ENCODE results near the gene OR8D4.
"Not testable (repeated sequence)": the region's sequence is repeated elsewhere in the genome, so short reads cannot be mapped to it uniquely, and the experiment has no call there.

The OR8D4 gene

GRCh38 chr11:123901867-123902266, at the start of gene OR8D4:
TSS of gene OR8D4 (plus strand) at chr11:123902167. CDS start at chr11:123906432, 4,265 bp downstream.
- DNase-seq (ENCODE audit: low spot score) = no peak

- no peak for DNase-seq (ENCODE audit: low spot score)
Observed at GRCh38 chr11:123852321-123852720, 49.6 kb upstream of the OR8D4 start.

DNA sequence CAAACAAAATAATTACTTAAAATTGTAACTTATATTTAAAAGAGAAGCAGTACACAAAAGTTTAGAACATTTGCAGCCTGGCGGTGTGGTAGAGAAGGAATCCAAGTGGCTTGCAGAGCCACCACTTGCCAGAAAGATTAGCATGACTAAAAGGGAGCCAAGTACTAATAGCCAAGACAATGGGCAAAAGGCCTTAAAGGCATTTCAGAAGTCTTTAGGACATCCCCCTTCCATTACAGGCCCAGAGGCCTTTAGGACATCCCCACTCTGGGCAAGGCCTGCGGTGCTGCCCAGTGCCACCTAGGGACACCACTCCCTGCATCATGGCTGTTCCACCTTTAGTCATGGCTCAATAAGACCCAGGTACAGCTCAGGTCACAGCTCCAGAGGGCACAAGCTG, 48.9 kb upstream of the OR8D4 start:
- no peak for DNase-seq (ENCODE audit: low spot score)

- no peak for DNase-seq (ENCODE audit: low spot score)
Observed at GRCh38 chr11:123856444-123856843, 45.5 kb upstream of the OR8D4 start.

DNA sequence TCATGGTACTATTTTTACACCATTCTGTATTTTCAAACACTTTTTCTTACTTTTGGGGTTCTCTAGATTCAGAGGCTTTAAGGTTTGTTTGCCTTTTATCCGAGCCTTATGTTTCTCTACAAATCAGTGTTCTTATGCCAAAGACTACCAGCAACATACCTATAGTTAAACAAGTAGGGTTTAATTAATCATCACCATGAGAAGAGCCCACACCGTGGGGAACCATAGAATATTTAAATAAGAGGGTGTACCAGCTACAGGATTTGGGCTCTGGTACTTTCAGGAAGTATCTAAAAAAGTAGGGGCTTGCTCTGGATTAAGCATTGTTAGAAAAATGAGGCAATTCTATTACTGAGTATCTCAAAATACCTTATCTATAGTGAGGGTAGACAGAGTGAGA, 42.2 kb upstream of the OR8D4 start:
- DNase-seq (ENCODE audit: low spot score) = no peak

GRCh38 chr11:123865293-123865692, 36.7 kb upstream of the OR8D4 start:
- DNase-seq (ENCODE audit: low spot score) = not testable (repeated sequence)

DNA sequence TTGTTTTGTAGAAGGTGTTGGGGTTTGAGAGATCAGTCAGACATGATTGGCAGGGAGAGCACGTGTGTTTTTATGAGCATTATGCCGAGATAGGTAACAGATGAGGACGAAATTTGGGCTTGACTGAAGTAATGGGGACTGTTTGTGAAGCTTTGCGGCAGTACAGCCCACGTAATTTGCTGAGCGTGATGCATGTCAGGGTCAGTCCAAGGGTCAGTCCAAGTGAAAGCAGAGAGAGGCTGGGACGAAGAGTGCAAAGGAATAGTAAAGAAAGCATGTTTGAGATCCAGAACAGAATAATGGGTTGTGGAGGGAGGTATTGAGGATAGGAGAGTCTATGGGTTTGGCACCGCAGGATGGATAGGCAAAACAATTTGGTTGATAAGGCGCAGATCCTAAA, 34.2 kb upstream of the OR8D4 start:
- not testable (repeated sequence) for DNase-seq (ENCODE audit: low spot score)

DNA sequence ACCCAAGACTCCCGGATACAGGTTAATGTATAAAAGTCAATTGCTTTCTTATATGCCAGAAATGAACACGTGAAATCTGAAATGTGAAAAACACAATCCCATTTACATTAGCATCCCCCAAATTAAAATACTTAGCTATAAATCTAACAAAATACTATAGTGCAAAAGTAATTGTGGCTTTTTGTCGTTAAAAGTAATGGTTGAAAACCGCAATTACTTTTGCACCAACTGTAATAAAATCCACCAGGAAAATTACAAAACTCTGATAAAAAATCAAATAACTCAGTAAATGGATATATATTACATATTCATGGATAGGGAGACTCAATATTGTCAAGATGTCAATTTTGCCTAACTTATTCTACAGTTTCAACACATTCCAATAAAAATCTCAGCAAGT, 21.1 kb upstream of the OR8D4 start:
- DNase-seq (ENCODE audit: low spot score) = no peak

- DNase-seq (ENCODE audit: low spot score) = no peak
Observed at GRCh38 chr11:123885570-123885969, 16.4 kb upstream of the OR8D4 start, which contains the start of gene TMEM225. TSS of gene TMEM225 (minus strand) at chr11:123885670. CDS start at chr11:123885425, 245 bp downstream.

DNA sequence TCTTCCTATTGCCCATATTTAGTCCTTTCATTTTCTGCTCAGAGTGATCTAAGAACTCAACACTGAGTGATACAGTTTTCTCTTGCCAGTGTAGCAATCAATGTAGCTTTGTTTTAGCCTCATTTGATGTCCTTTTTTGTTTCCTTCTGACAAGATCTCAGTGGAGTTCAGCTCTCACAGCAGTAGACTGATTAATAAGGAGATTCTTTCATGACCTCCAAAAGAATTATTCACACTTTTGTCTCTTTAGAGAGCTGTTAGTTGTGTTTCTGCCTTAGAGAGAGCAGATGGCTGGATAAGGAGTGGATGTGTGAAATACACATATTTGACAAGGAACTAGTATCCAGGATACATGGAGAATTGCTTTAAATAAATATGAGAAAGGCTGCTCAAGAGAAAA, 9.9 kb upstream of the OR8D4 start:
- DNase-seq (ENCODE audit: low spot score) = no peak

DNA sequence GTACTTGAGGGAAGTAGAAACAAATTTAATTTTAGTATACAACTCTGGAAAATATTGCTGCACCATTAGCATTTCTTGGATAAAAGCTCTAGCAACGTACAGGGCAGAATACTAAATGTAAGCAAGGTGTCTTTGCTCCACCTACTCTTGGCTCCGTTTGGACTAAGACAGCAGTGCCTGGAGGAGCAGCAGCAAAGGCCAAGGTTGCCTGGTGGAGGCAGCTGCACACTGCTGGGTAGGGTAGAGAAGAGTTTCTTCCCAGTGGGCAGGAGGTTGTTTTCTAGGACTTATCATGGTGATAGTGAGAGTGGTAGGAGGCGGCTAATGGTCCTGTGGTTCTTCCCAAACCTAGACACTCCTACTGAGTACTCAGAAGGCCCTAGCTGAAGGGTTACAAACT, 2.2 kb upstream of the OR8D4 start:
- no peak for DNase-seq (ENCODE audit: low spot score)

DNA sequence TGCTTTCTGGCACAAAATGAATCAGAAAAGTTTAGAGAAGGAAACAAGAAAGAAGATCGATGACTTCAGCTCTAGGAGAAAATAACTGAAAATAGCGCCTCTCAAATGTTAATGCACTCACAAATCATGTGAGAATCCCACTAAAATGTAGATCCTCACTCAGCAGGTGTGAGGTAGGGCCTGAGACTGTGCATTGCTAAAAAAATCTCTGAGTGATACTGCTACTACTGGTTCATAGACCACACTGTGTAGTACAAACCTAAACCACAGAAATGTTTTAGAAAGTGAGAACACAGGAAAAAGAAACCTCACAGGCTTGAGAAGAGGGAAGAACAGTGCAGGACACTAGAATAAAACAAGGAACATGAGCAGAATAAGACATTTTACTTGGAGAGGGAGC, 2.0 kb downstream of the OR8D4 start:
- no peak for DNase-seq (ENCODE audit: low spot score)

- DNase-seq (ENCODE audit: low spot score) = no peak
Observed at GRCh38 chr11:123904932-123905331, 3.0 kb downstream of the OR8D4 start.

DNA sequence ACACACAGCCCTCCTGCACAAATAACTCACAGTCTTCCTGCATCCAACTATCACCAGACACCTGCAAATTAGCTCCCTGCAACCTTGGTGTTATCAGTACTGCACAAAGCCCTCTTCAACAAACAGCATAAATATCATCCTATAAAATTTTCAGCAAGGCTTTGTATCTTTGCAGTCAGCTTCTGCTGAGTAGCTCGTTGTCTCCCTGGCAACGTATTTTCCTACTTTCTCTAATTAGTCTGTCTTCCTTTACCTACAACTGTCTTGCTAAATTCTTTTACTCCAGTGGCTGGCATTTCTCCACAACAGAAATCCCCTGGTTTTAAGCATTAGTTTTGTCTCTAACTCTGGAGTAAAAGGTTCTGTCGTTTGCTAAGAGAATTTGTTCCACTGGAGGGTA, 3.9 kb downstream of the OR8D4 start:
- no peak for DNase-seq (ENCODE audit: low spot score)

DNA sequence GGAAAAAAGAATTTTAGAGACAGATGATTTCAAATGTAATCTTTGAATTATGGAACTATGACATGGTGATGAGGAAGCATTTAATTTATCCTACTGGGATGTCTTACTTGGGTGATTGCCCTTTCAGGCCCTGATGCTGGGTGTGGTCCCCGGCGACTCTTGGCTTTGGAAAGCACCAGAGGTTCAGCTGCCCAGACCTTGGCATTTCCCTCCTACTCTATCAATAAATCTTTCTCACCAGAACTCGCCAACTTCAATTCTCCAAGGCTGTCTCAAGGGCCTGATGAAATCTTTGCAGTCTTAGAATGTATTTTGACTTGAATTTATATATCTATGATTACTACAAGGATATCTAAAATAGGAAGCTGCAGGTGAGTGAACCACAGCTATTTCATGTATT, 19.0 kb downstream of the OR8D4 start:
- no peak for DNase-seq (ENCODE audit: low spot score)

- DNase-seq (ENCODE audit: low spot score) = no peak
Observed at GRCh38 chr11:123924027-123924426, 22.1 kb downstream of the OR8D4 start.

DNA sequence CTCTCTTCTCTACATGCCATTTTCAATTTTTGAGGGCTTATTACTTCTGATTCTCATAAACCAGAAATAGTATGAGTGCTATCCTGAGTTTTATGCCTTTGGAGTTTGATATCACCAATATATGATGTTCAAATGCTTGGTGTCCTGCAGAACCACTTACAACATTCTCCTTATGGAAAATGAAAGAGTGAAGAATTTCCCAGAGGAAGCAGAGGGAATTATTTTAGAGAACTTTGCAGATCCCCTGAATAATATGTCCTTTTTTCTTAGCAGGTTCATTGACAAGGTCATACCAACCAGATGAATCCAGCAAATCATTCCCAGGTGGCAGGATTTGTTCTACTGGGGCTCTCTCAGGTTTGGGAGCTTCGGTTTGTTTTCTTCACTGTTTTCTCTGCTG, 37.4 kb downstream of the OR8D4 start, which contains the start of gene OR4D5:
TSS of gene OR4D5 (plus strand) at position 301 of the 400 bp plus-strand sequence. CDS start at position 301, 0 bp downstream.
- no peak for DNase-seq (ENCODE audit: low spot score)

DNA sequence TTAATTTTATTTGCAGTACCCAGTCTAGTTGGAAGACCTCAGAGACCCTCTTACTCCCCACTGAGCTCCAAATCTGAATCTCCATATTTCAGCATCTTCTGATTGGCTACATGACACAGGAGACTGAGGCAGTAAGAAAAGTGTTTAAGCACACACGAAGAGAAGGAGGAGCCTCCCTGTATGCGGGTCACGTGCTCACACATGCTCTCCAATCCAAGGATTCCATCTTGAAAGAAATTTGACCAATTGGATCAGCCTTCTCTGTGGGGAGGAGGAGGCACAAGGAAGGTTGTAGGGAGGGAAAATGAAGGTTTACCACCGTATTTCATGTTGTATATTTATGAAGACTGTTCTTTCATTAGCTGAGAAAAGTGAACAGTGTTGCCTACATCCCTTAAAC, 40.4 kb downstream of the OR8D4 start:
- DNase-seq (ENCODE audit: low spot score) = no peak

GRCh38 chr11:123943738-123944137, 41.8 kb downstream of the OR8D4 start, which contains the start of gene OR6T1:
TSS of gene OR6T1 (minus strand) at chr11:123943838. CDS start at chr11:123943838, 0 bp downstream.
- no peak for DNase-seq (ENCODE audit: low spot score)

- no peak for DNase-seq (ENCODE audit: low spot score)
Observed at GRCh38 chr11:123945132-123945531, 43.2 kb downstream of the OR8D4 start.

DNA sequence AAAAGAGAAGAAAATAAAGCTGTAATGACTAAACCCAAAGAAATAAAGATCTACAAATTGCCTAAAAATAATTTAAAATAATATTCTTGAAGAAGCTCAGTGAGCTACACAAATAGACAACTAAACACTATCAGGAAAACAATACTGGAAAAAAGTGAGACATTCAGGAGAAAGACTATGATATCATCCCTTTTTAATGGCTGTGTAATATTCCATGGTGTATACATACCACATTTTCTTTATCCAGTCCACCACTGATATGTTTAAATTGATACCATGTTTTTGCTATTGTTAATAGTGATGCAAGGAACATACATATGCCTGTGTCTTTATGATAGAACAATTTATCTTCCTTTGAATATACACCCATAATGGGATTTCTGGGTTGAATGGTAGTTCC, 54.8 kb downstream of the OR8D4 start:
- DNase-seq (ENCODE audit: low spot score) = no peak
